AG04450 (cell line): ENCODE data around the gene WLS. TPM values are rescaled to one million over a fixed set of nuclear protein-coding genes. Genes with fewer than 3 reads are reported as not detected.

Source experiments
- CTCF ChIA-PET: fragments of 300-600, 350-600 bp; formaldehyde crosslinking; extraction: SDS; loops from one replicate; lab custom pipeline; 2022; ENCODE audit warnings: antibody characterized with exemption, inconsistent platforms; lab: Charles Lee
- POLR2A ChIA-PET: fragments of 350-600 bp; formaldehyde crosslinking; extraction: SDS; loops from one replicate; lab custom pipeline; 2021; ENCODE audit warnings: antibody characterized with exemption, inconsistent platforms; lab: Yijun Ruan, JAX
- DNase-seq: peaks from one replicate; pipeline ENCODE4 v3.0.0-alpha.2; 2011; ENCODE audit warnings: low read depth, low spot score
- H3K27ac ChIP-seq: one replicate; pipeline ENCODE4 v1.5.1; 2012; ENCODE audit warnings: low read depth, low read length, control low read depth
- H3K27me3 ChIP-seq: one replicate; pipeline ENCODE4 v1.6.0; 2012; ENCODE audit warnings: low read length; ENCODE audit not compliant: control insufficient read depth, insufficient read depth
- H3K4me3 ChIP-seq: 2 replicates; pipeline ENCODE4 v1.5.1; 2011; ENCODE audit warnings: mild to moderate bottlenecking, low read depth, low read length, control low read depth
- H3K9me3 ChIP-seq: 2 replicates; pipeline ENCODE4 v1.5.1; 2012; ENCODE audit warnings: low read length; ENCODE audit not compliant: control insufficient read depth, insufficient read depth
- CTCF ChIP-seq: IDR thresholded peaks from 2 replicates; pipeline ENCODE4 v1.5.1; 2011; ENCODE audit warnings: low read depth, low read length, control low read depth, inconsistent platforms
- polyA plus RNA-seq: library from polyadenylated mRNA; depleted of rRNA; stranded (reverse); fragments of >200 nt; gene quantifications from 2 replicates; pipeline ENCODE4 v1.2.3, GENCODE V29; 2011

WLS gene
- polyA plus RNA-seq, 1 experiment = 391 TPM

DNA sequence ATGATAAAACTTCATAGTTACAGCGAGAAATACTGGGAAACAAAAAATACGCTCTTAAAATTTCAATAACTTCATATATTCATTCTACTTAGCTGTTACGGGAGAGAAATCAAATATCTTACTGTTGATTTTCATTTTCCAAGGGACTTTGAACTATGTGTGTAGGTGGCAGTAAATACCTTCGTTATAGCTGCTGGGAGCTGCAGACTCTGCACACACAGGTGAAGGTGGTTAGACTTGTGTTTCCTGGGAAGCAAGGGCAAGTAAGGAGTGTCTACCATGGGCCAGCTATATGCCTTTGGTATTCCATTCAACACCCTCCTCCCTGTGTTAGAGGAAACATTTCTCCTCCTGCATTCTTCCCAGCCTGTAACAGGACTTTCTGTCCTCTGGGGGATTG is 130.5 kb downstream of the WLS start:
- no peak for TF ChIP-seq CTCF
- ChIA-PET CTCF (no interaction called here), POLR2A (no interaction called here)
- DNase-seq = no peak
- no peaks in the 10 kb centered on the region for H3K27me3 ChIP-seq
- no peaks in the 10 kb centered on the region for H3K9me3 ChIP-seq
- no peak overlapping the region for H3K4me3 ChIP-seq
- H3K27ac ChIP-seq = no peak overlapping the region

GRCh38 chr1:68100571-68100970 is 131.8 kb downstream of the WLS start:
- ChIA-PET POLR2A (no interaction called here), CTCF (no interaction called here)
- Histone ChIP-seq H3K4me3 (no peak overlapping the region), H3K9me3 (no peaks in the 10 kb centered on the region), H3K27me3 (no peaks in the 10 kb centered on the region), H3K27ac (no peak overlapping the region)
- no peak for DNase-seq
- no peak for TF ChIP-seq CTCF

- Histone ChIP-seq H3K9me3 (peaks cover 5% of the 10 kb centered on the region), H3K27ac (no peak overlapping the region), H3K4me3 (no peak overlapping the region), H3K27me3 (no peaks in the 10 kb centered on the region)
- TF ChIP-seq CTCF = no peak
- no peak for DNase-seq
- CTCF ChIA-PET = interaction anchor here (1.2 to 1.3 kb wide), 2 partner anchors 10 to 17 kb away, joined by 4 to 5 read pairs; no protein-coding TSS in a partner anchor
- POLR2A ChIA-PET = no interaction called here
Observed at GRCh38 chr1:68093737-68094136, 138.6 kb downstream of the WLS start.

GRCh38 chr1:68087184-68087583 is 145.1 kb downstream of the WLS start:
- H3K27ac ChIP-seq = no peak overlapping the region
- POLR2A ChIA-PET = no interaction called here
- no peak for TF ChIP-seq CTCF
- CTCF ChIA-PET = no interaction called here
- H3K9me3 ChIP-seq = no peaks in the 10 kb centered on the region
- DNase-seq = no peak
- no peaks in the 10 kb centered on the region for H3K27me3 ChIP-seq
- no peak overlapping the region for H3K4me3 ChIP-seq

DNA sequence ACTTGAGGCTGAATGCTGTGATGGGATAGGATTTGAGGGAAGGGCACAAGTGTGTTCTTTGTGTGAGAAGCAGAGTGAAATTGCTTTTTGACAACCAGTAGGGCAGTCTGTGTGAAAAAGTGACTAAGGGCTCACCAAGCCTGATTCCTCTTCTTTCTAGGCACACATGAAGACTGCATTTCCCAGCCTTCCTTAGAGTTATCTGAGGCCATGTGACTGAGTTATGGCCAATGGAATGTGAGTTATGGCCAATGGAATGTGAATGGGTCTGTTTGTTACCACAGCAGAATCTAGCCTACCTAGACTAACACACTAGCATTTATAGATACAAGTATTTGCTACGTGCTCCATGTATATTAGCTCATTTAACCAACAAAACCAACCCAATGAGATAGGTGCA is 146.6 kb downstream of the WLS start:
- ChIA-PET POLR2A (no interaction called here), CTCF (no interaction called here)
- no peak for DNase-seq
- H3K4me3 ChIP-seq = no peak overlapping the region
- H3K9me3 ChIP-seq = no peaks in the 10 kb centered on the region
- no peak for TF ChIP-seq CTCF
- H3K27ac ChIP-seq = no peak overlapping the region
- no peaks in the 10 kb centered on the region for H3K27me3 ChIP-seq
